Breast epithelium (tissue), 4 donors: ENCODE data around the gene OGA. TPM values are rescaled to one million over a fixed set of nuclear protein-coding genes. Genes with fewer than 3 reads are reported as not detected.

ENCODE experiments used
- DNase-seq, 2 donors: peaks; one replicate each; pipeline ENCODE4 v3.0.0-alpha.2; 2019; ENCODE audit warnings: low spot score in 2 of 2
- H3K27ac ChIP-seq, 2 donors: fragments of 200-600 bp; sonication (generic) in 1 of 2; one replicate each; pipeline ENCODE4 v1.5.1; 2016 to 2019; ENCODE audit warnings: mild to moderate bottlenecking in 1 of 2
- H3K27me3 ChIP-seq, 2 donors: fragments of 200-600 bp; sonication (generic) in 1 of 2; one replicate each; pipeline versions ENCODE4 v1.5.1 to v1.6.0; 2017 to 2019; ENCODE audit warnings: control low read depth in 1 of 2, mild to moderate bottlenecking in 1 of 2
- H3K36me3 ChIP-seq: fragments of 200-600 bp; one replicate; pipeline ENCODE4 v1.5.1; 2019
- H3K4me1 ChIP-seq, 2 donors: fragments of 200-600 bp; sonication (generic); one replicate each; pipeline ENCODE4 v1.5.1; 2016 to 2019; ENCODE audit warnings: control low read depth in 1 of 2
- H3K4me3 ChIP-seq, 3 donors: fragments of 200-600 bp; sonication (generic); 1 replicate in 2 of 3; 2 replicates in 1 of 3; pipeline ENCODE4 v1.5.1; 2016 to 2019; ENCODE audit warnings: mild to moderate bottlenecking in 3 of 3, moderate library complexity in 2 of 3
- H3K9me3 ChIP-seq, 2 donors: fragments of 200-600 bp; sonication (generic) in 1 of 2; one replicate each; pipeline ENCODE4 v1.5.1; 2016 to 2019; ENCODE audit warnings: control low read depth in 1 of 2
- POLR2A ChIP-seq: fragments of 450-650 bp; IDR thresholded peaks from one replicate; pipeline ENCODE4 v1.6.1; 2016; ENCODE audit warnings: antibody characterized with exemption, mild to moderate bottlenecking, moderate library complexity
- POLR2AphosphoS5 ChIP-seq, 3 donors: sonication (generic); formaldehyde crosslinking; IDR thresholded peaks; one replicate each; pipeline ENCODE4 v1.6.1; 2017; ENCODE audit warnings: antibody characterized with exemption in 3 of 3
- intact Hi-C: fragments of 100-400 bp; cut with DNase I; formaldehyde crosslinking; loops from one replicate; pipeline ENCODE4 v1.15.1; 2023; ENCODE audit warnings: low total_unique reads
- total RNA-seq, 3 donors: library from RNA; depleted of rRNA; stranded (reverse); fragments of >200 nt; gene quantifications; one replicate each; pipeline ENCODE4 v1.1.0, GENCODE V29; 2016
- TF ChIP-seq, protein P1 (sequence below), 3 donors: fragments of 450-650 bp; IDR thresholded peaks; one replicate each; pipeline ENCODE4 v1.5.1; 2016 to 2017; ENCODE audit warnings: antibody characterized with exemption in 3 of 3, mild to moderate bottlenecking in 3 of 3, moderate library complexity in 3 of 3

OGA gene
- total RNA-seq, 3 donors from 2014 or later, result 169 to 200 (median 181) TPM

DNA sequence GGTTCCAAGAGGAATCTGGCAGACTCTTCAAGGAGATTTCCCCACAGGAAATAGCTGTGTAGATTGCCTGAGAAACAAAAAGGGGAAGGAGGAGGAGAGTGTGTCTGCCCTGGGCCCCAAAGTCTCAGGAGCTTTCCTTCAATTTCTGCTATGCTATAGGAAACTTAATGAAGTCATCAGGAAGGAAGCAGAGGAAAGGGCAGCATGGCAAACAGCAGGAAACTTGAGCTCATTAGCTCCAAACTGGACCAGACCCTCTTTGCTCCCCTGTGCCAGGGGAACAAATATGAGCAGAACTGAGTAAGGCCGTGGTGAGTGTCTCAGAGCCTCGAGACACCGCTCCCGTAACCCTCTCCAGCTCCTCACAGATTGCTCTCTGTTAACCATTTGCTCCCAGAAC lies 30.2 kb upstream of the OGA start:
- DNase-seq, result no peak
- Histone ChIP-seq H3K36me3 (no peaks in the 10 kb centered on the region), H3K27ac (no peak overlapping the region), H3K4me1 (no peaks in the 10 kb centered on the region), H3K4me3 (no peak overlapping the region), H3K27me3 (no peaks in the 10 kb centered on the region), H3K9me3 (no peaks in the 10 kb centered on the region)
- TF ChIP-seq, protein P1, sequence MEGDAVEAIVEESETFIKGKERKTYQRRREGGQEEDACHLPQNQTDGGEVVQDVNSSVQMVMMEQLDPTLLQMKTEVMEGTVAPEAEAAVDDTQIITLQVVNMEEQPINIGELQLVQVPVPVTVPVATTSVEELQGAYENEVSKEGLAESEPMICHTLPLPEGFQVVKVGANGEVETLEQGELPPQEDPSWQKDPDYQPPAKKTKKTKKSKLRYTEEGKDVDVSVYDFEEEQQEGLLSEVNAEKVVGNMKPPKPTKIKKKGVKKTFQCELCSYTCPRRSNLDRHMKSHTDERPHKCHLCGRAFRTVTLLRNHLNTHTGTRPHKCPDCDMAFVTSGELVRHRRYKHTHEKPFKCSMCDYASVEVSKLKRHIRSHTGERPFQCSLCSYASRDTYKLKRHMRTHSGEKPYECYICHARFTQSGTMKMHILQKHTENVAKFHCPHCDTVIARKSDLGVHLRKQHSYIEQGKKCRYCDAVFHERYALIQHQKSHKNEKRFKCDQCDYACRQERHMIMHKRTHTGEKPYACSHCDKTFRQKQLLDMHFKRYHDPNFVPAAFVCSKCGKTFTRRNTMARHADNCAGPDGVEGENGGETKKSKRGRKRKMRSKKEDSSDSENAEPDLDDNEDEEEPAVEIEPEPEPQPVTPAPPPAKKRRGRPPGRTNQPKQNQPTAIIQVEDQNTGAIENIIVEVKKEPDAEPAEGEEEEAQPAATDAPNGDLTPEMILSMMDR (IDR thresholded peaks at IDR 0.05), result no peak
- TF ChIP-seq POLR2AphosphoS5 (IDR thresholded peaks at IDR 0.05) (no peak), POLR2A (no peak)
- intact Hi-C loops, result no loop called here

GRCh38 chr10:101845893-101846292 lies 27.6 kb upstream of the OGA start:
- Histone ChIP-seq H3K9me3 (no peaks in the 10 kb centered on the region), H3K27ac (no peak overlapping the region), H3K4me1 (peaks cover 0 to under 1% of the 10 kb centered on the region in 2 donors), H3K4me3 (no peak overlapping the region), H3K27me3 (no peaks in the 10 kb centered on the region), H3K36me3 (no peaks in the 10 kb centered on the region)
- no peak for TF ChIP-seq POLR2AphosphoS5 (IDR thresholded peaks at IDR 0.05)
- no peak for TF ChIP-seq POLR2A
- TF ChIP-seq, protein P1 (IDR thresholded peaks at IDR 0.05), result no peak
- intact Hi-C loops, result no loop called here
- no peak for DNase-seq

GRCh38 chr10:101843032-101844021 lies 25.1 kb upstream of the OGA start, which contains the start of gene KCNIP2:
Gene KCNIP2, minus strand, starts transcription at chr10:101843800. Its CDS starts 232 bp downstream, at chr10:101843568.
- no peak for TF ChIP-seq POLR2A
- TF ChIP-seq, protein P1 (IDR thresholded peaks at IDR 0.05), result peak in 1 of 3 donors; percentile 9
- Histone ChIP-seq H3K36me3 (no peaks in the 10 kb centered on the region), H3K4me3 (peak within 1 kb of the TSS; percentile 5 to 47 (median 13)), H3K27me3 (no peaks in the 10 kb centered on the region), H3K9me3 (no peaks in the 10 kb centered on the region), H3K4me1 (peaks cover 0 to 14% of the 10 kb centered on the region in 2 donors), H3K27ac (no peak within 1 kb of the TSS)
- intact Hi-C loops, result no loop called here
- no peak for DNase-seq

GRCh38 chr10:101841826-101842225 lies 23.6 kb upstream of the OGA start:
- H3K4me1 ChIP-seq, result peaks cover 0 to 14% of the 10 kb centered on the region in 2 donors

More at GRCh38 chr10:101841826-101842225, 23.6 kb upstream of the OGA start:
- H3K27me3 ChIP-seq, result no peaks in the 10 kb centered on the region
- H3K9me3 ChIP-seq, result no peaks in the 10 kb centered on the region
- intact Hi-C loops, result no loop called here
- H3K4me3 ChIP-seq, result no peak overlapping the region
- TF ChIP-seq POLR2AphosphoS5 (IDR thresholded peaks at IDR 0.05), result no peak
- TF ChIP-seq, protein P1 (IDR thresholded peaks at IDR 0.05), result no peak
- TF ChIP-seq POLR2A, result no peak
- H3K27ac ChIP-seq, result no peak overlapping the region
- H3K36me3 ChIP-seq, result no peaks in the 10 kb centered on the region
- no peak for DNase-seq
